Measurements from ENCODE around the gene INTS13. TPM values are rescaled to one million over a fixed set of nuclear protein-coding genes. Genes with fewer than 3 reads are reported as not detected.

INTS13 gene
- polyA plus RNA-seq, 3 donors = 31.0 to 44.2 (median 31.9) TPM

Other genes starting within 250 kb of the INTS13 start
- gene ITPR2, start 104.8 kb downstream of the INTS13 start, polyA plus RNA-seq (ENCODE audit: insufficient read length in 3 of 3) = 10 to 100 TPM; 14.9 to 18.2 (median 15.1) TPM
- 10 to 100 TPM; 56.7 to 89.0 (median 67.4) TPM for gene FGFR1OP2, start 489 bp upstream of the INTS13 start, polyA plus RNA-seq (ENCODE audit: insufficient read length in 3 of 3)
- gene TM7SF3, start 76.4 kb upstream of the INTS13 start, polyA plus RNA-seq (ENCODE audit: insufficient read length in 3 of 3) = 10 to 100 TPM; 66.8 to 79.9 (median 76.0) TPM
- 10 to 100 TPM; 51.9 to 57.7 (median 55.8) TPM for gene MED21, start 84.6 kb upstream of the INTS13 start, polyA plus RNA-seq (ENCODE audit: insufficient read length in 3 of 3)
- gene C12orf71, start 144.6 kb upstream of the INTS13 start, polyA plus RNA-seq (ENCODE audit: insufficient read length in 3 of 3) = under 1 TPM; 0.11 to 0.26 (median 0.20) TPM

All from renal cortex interstitium (tissue), 3 donors.